H1 (cell line): ENCODE results near the gene CDK8. TPM values are rescaled to one million over a fixed set of nuclear protein-coding genes. Genes with fewer than 3 reads are reported as not detected.

Source experiments
- CTCF ChIA-PET: fragments of 300-600 bp; sonication (Branson Sonifier 250); formaldehyde crosslinking; loops from one replicate; lab custom pipeline; 2021; ENCODE audit not compliant: partially characterized antibody; lab: Charles Lee
- POLR2A ChIA-PET: fragments of 300-600 bp; sonication (Branson Sonifier 250); formaldehyde crosslinking; loops from one replicate; lab custom pipeline; 2021; ENCODE audit warnings: inconsistent platforms; ENCODE audit not compliant: partially characterized antibody; lab: Charles Lee
- DNase-seq, 2 experiments: peaks; one replicate each; pipeline versions ENCODE4 v3.0.0 to v3.0.0-alpha.2; 2010 to 2022; ENCODE audit warnings: low spot score in 2 of 2, low read depth in 1 of 2, mixed read lengths in 1 of 2
- FAIRE-seq: peaks from 2 replicates; lab custom pipeline; 2011; peaks lifted over from hg19 to GRCh38; lab: Jason Lieb, UNC
- H2AFZ ChIP-seq: 2 replicates; pipeline ENCODE4 v1.8.1; 2012; ENCODE audit warnings: low read length, inconsistent platforms
- H2AK5ac ChIP-seq: 2 replicates; pipeline ENCODE4 v1.6.1; 2013; ENCODE audit warnings: low read depth, low read length
- H2BK120ac ChIP-seq: replicated peaks from 2 replicates; pipeline ENCODE3; 2013; ENCODE audit warnings: low read depth, low read length, inconsistent platforms
- H2BK12ac ChIP-seq: 2 replicates; pipeline ENCODE4 v1.6.1; 2013; ENCODE audit warnings: low read depth, low read length
- H2BK15ac ChIP-seq: 2 replicates; pipeline ENCODE4 v1.6.1; 2013; ENCODE audit warnings: low read length
- H2BK20ac ChIP-seq: 2 replicates; pipeline ENCODE4 v1.6.1; 2013; ENCODE audit warnings: low read length
- H2BK5ac ChIP-seq: 2 replicates; pipeline ENCODE4 v1.6.1; 2013; ENCODE audit warnings: low read depth, low read length
- H3K14ac ChIP-seq: 2 replicates; pipeline ENCODE4 v1.6.1; 2013; ENCODE audit warnings: inconsistent platforms; ENCODE audit not compliant: insufficient read length
- H3K18ac ChIP-seq: 2 replicates; pipeline ENCODE4 v1.6.1; 2013; ENCODE audit warnings: low read length; ENCODE audit errors: extremely low read depth
- H3K23ac ChIP-seq: 2 replicates; pipeline ENCODE4 v1.6.1; 2013; ENCODE audit warnings: inconsistent platforms; ENCODE audit not compliant: insufficient read length
- H3K23me2 ChIP-seq: 2 replicates; pipeline ENCODE4 v1.6.1; 2013; ENCODE audit warnings: low read depth, low read length
- H3K27ac ChIP-seq: 2 replicates; pipeline ENCODE4 v1.6.1; 2011; ENCODE audit warnings: low read depth, low read length, inconsistent platforms
- H3K27me3 ChIP-seq, 4 experiments: replicated peaks in 1 of 4; 1 replicate in 1 of 4; 2 replicates in 3 of 4; pipeline versions ENCODE4 v1.6.1 to v1.8.1; 2011 to 2013; ENCODE audit warnings: low read length in 3 of 4, mild to moderate bottlenecking in 3 of 4, inconsistent platforms in 2 of 4, mixed read lengths in 2 of 4, moderate library complexity in 1 of 4; ENCODE audit not compliant: control insufficient read depth in 3 of 4, insufficient read depth in 3 of 4; ENCODE audit errors: extremely low read depth in 1 of 4
- H3K36me3 ChIP-seq, 4 experiments: 2 replicates each; pipeline versions ENCODE4 v1.6.1 to v1.8.1; 2011 to 2013; ENCODE audit warnings: mild to moderate bottlenecking in 4 of 4, low read length in 3 of 4, moderate library complexity in 2 of 4, control low read depth in 1 of 4, inconsistent platforms in 1 of 4; ENCODE audit not compliant: insufficient read depth in 4 of 4, control insufficient read depth in 2 of 4
- H3K4ac ChIP-seq: replicated peaks from 2 replicates; pipeline ENCODE3; 2013; ENCODE audit warnings: low read length, low read depth, mixed read lengths, inconsistent platforms; ENCODE audit not compliant: insufficient read length
- H3K4me1 ChIP-seq, 4 experiments: replicated peaks in 1 of 4; 1 replicate in 1 of 4; 2 replicates in 3 of 4; pipeline versions ENCODE4 v1.6.1 to v1.8.1; 2011 to 2013; ENCODE audit warnings: low read length in 3 of 4, inconsistent platforms in 2 of 4, mixed read lengths in 1 of 4; ENCODE audit not compliant: insufficient read depth in 4 of 4, control insufficient read depth in 3 of 4
- H3K4me2 ChIP-seq, 2 experiments: 2 replicates each; pipeline versions ENCODE4 v1.6.1 to v1.8.1; 2011 to 2013; ENCODE audit warnings: low read depth in 2 of 2, low read length in 2 of 2, control low read depth in 1 of 2, inconsistent platforms in 1 of 2, mild to moderate bottlenecking in 1 of 2; ENCODE audit not compliant: insufficient read depth in 1 of 2
- H3K4me3 ChIP-seq, 4 experiments: fragments of 200-600, 300-600 bp in 1 of 4; sonication (generic), shearing (Covaris generic), sonication (Bioruptor Twin) in 1 of 4; 2 replicates each; pipeline versions ENCODE4 v1.5.1 to v1.8.1; 2011 to 2016; ENCODE audit warnings: low read length in 4 of 4, low read depth in 3 of 4, control low read depth in 2 of 4, inconsistent platforms in 2 of 4, mild to moderate bottlenecking in 2 of 4, mixed read lengths in 1 of 4, moderate library complexity in 1 of 4; ENCODE audit not compliant: insufficient read depth in 2 of 4; ENCODE audit errors: extremely low read depth in 1 of 4
- H3K56ac ChIP-seq: replicated peaks from 2 replicates; pipeline ENCODE3; 2013; ENCODE audit warnings: low read depth, mild to moderate bottlenecking, mixed read lengths, low read length, inconsistent platforms; ENCODE audit not compliant: insufficient read length
- H3K79me1 ChIP-seq: 2 replicates; pipeline ENCODE4 v1.6.1; 2013; ENCODE audit warnings: low read depth, low read length, control low read depth
- H3K79me2 ChIP-seq, 2 experiments: 2 replicates each; pipeline versions ENCODE4 v1.6.1 to v1.8.1; 2012 to 2013; ENCODE audit warnings: low read length in 2 of 2, mild to moderate bottlenecking in 2 of 2, inconsistent platforms in 1 of 2; ENCODE audit not compliant: insufficient read depth in 2 of 2, control insufficient read depth in 1 of 2
- H3K9ac ChIP-seq, 4 experiments: replicated peaks in 1 of 4; 1 replicate in 1 of 4; 2 replicates in 3 of 4; pipeline versions ENCODE4 v1.6.1 to v1.8.1; 2011 to 2013; ENCODE audit warnings: low read depth in 3 of 4, low read length in 3 of 4, control low read depth in 2 of 4, mild to moderate bottlenecking in 2 of 4, moderate library complexity in 2 of 4, inconsistent platforms in 1 of 4; ENCODE audit errors: extremely low read depth in 1 of 4
- H3K9me3 ChIP-seq, 2 experiments: 2 replicates each; pipeline versions ENCODE4 v1.6.1 to v1.8.1; 2012 to 2013; ENCODE audit warnings: mild to moderate bottlenecking in 2 of 2, moderate library complexity in 2 of 2, control low read depth in 1 of 2, inconsistent platforms in 1 of 2, low read depth in 1 of 2, low read length in 1 of 2, mixed read lengths in 1 of 2; ENCODE audit not compliant: insufficient read depth in 2 of 2
- H4K20me1 ChIP-seq, 2 experiments: replicated peaks in 1 of 2; 2 replicates each; pipeline versions ENCODE3 to v1.8.1; 2011 to 2013; ENCODE audit warnings: inconsistent platforms in 2 of 2, low read length in 2 of 2, mild to moderate bottlenecking in 1 of 2; ENCODE audit not compliant: insufficient read depth in 2 of 2, control insufficient read depth in 1 of 2
- H4K5ac ChIP-seq: 2 replicates; pipeline ENCODE4 v1.6.1; 2013; ENCODE audit warnings: low read length, low read depth, mixed read lengths, inconsistent platforms; ENCODE audit not compliant: insufficient read length
- H4K8ac ChIP-seq: 2 replicates; pipeline ENCODE4 v1.8.0; 2013; ENCODE audit warnings: mild to moderate bottlenecking, moderate library complexity, low read length, inconsistent platforms; ENCODE audit not compliant: insufficient read depth; ENCODE audit errors: extremely low read depth
- H4K91ac ChIP-seq: replicated peaks from 2 replicates; pipeline ENCODE3; 2013; ENCODE audit warnings: low read length, mixed read lengths, inconsistent platforms; ENCODE audit not compliant: insufficient read length
- ATF2 ChIP-seq: IDR thresholded peaks from 2 replicates; pipeline ENCODE4 v1.6.1; 2012; ENCODE audit warnings: low read length, inconsistent platforms
- CEBPB ChIP-seq: IDR thresholded peaks from 2 replicates; pipeline ENCODE4 v1.6.1; 2012; ENCODE audit warnings: low read depth, low read length
- CHD1 ChIP-seq: IDR thresholded peaks from 2 replicates; pipeline ENCODE4 v1.6.1; 2012; ENCODE audit warnings: low read depth, low read length, improper control_type of control experiment
- EZH2 ChIP-seq: fragments of 200-600 bp; sonication (generic); IDR thresholded peaks from 2 replicates; pipeline ENCODE4 v1.7.1; 2012; ENCODE audit warnings: low read depth, mild to moderate bottlenecking, moderate library complexity, low read length, inconsistent platforms; ENCODE audit not compliant: severe bottlenecking
- FOSL1 ChIP-seq: IDR thresholded peaks from 2 replicates; pipeline ENCODE4 v1.6.1; 2011; ENCODE audit warnings: mild to moderate bottlenecking, low read depth, low read length, moderate library complexity; ENCODE audit not compliant: insufficient read depth
- PHF8 ChIP-seq: fragments of 200-600 bp; sonication (generic); conservative IDR thresholded peaks from 2 replicates; pipeline ENCODE4 v1.7.1; 2012; ENCODE audit warnings: low read depth, mild to moderate bottlenecking, inconsistent platforms, low read length, moderate library complexity
- RBBP5 ChIP-seq: IDR thresholded peaks from 2 replicates; pipeline ENCODE4 v1.7.1; 2012; ENCODE audit warnings: low read depth, mild to moderate bottlenecking, inconsistent platforms, low read length, moderate library complexity, borderline replicate concordance
- RXRA ChIP-seq: IDR thresholded peaks from 2 replicates; pipeline ENCODE4 v1.6.1; 2011; ENCODE audit warnings: low read depth, mild to moderate bottlenecking, low read length, moderate library complexity; ENCODE audit not compliant: insufficient read depth
- SP2 ChIP-seq: IDR thresholded peaks from 2 replicates; pipeline ENCODE4 v1.6.1; 2012; ENCODE audit warnings: mild to moderate bottlenecking, low read length, inconsistent platforms
- SP4 ChIP-seq: IDR thresholded peaks from 2 replicates; pipeline ENCODE4 v1.6.1; 2012; ENCODE audit warnings: low read length, inconsistent platforms
- SUZ12 ChIP-seq: fragments of 200-600 bp; sonication (generic); IDR thresholded peaks from 2 replicates; pipeline ENCODE4 v1.6.1; 2012; ENCODE audit warnings: mild to moderate bottlenecking, inconsistent platforms, low read length, moderate library complexity, mixed read lengths
- TEAD4 ChIP-seq: IDR thresholded peaks from 2 replicates; pipeline ENCODE4 v1.6.1; 2012; ENCODE audit warnings: low read depth, low read length, inconsistent platforms, mixed read lengths
- WGBS, 2 experiments: shearing (Covaris generic) in 1 of 2; methylation state at CpG; one replicate each; pipeline versions ENCODE4 v1.1.6 to v1.1.7; 2013 to 2015; ENCODE audit warnings: low lambda C conversion rate in 2 of 2, mixed read lengths in 2 of 2, inconsistent platforms in 1 of 2, low coverage in 1 of 2, missing lambda C conversion rate in 1 of 2; ENCODE audit not compliant: insufficient replicate concordance in 2 of 2, insufficient coverage in 1 of 2, insufficient read length in 1 of 2; ENCODE audit errors: extremely low coverage in 1 of 2, missing lambda C conversion rate in 1 of 2; 5-methylcytosine and 5-hydroxymethylcytosine counted together
- polyA plus RNA-seq, 7 experiments: library from polyadenylated mRNA; depleted of rRNA in 3 of 7; stranded (reverse) in 5 of 7; unstranded in 2 of 7; fragments of >200 nt in 5 of 7; fragments of 200-250 nt in 2 of 7; gene quantifications; 1 replicate in 5 of 7; 2 replicates in 1 of 7; 4 replicates in 1 of 7; pipeline versions ENCODE4 v1.2.1 to v1.2.3, GENCODE V29; 2011 to 2013; ENCODE audit warnings: missing spikeins in 2 of 7, mixed read lengths in 2 of 7
- total RNA-seq: library from RNA; stranded (reverse); fragmentation: NEBNext Ultra II Directional; extraction: Animal tissue kit (Norgen Biotek cat#: 25700); gene quantifications from 2 replicates; pipeline ENCODE4 v1.2.1, GENCODE V29; 2021

Gene CDK8
- total and polyA plus RNA-seq, 2 of the 8 experiments (the other 6 are each of a cell fraction or from before 2014, with no cell fraction given) = 22.1 to 25.6 TPM

GRCh38 chr13:26344980-26345379, 91.1 kb downstream of the CDK8 start:
- Histone ChIP-seq H3K23me2 (no peaks in the 10 kb centered on the region), H3K27me3 (no peaks in the 10 kb centered on the region), H4K20me1 (peaks cover 0 to 5% of the 10 kb centered on the region in 2 experiments), H4K8ac (no peak overlapping the region), H3K23ac (no peak overlapping the region), H3K36me3 (no peaks in the 10 kb centered on the region), H2BK5ac (no peak overlapping the region), H2AFZ (no peak overlapping the region), H3K9me3 (no peaks in the 10 kb centered on the region), H4K5ac (no peak overlapping the region), H3K18ac (no peak overlapping the region), H3K56ac (no peak overlapping the region), H2BK20ac (no peak overlapping the region), H3K9ac (no peak overlapping the region), H2BK120ac (no peak overlapping the region), H4K91ac (no peak overlapping the region), H3K4me3 (no peak overlapping the region), H2BK12ac (no peak overlapping the region), H3K4me1 (peaks cover 0 to 2% (median 0%) of the 10 kb centered on the region in 4 experiments; a peak in 2 of 7 replicates), H3K4me2 (no peak overlapping the region), H3K14ac (no peak overlapping the region), H3K4ac (no peak overlapping the region), H3K79me1 (no peaks in the 10 kb centered on the region; the same call in 1 of the 2 replicates), H3K79me2 (no peaks in the 10 kb centered on the region; a peak in 1 of 4 replicates), H3K27ac (no peak overlapping the region), H2BK15ac (no peak overlapping the region), H2AK5ac (no peak overlapping the region)
- ChIA-PET POLR2A (no interaction called here), CTCF (interaction anchor here (0.6 kb wide), 2 partner anchors 56 to 778 kb away, joined by 3 read pairs; no protein-coding TSS in a partner anchor)
- no peak for FAIRE-seq
- WGBS, 2 experiments = 94% methylated on average over 4 of the region's 4 CpGs; no CpG with 5 or more reads in 1 of the 2 experiments
- no peak for DNase-seq
- TF ChIP-seq SP2 (no peak), ATF2 (no peak), TEAD4 (no peak), CEBPB (no peak), FOSL1 (no peak), PHF8 (no peak), SUZ12 (no peak), EZH2 (no peak), RXRA (no peak), SP4 (no peak), CHD1 (no peak), RBBP5 (no peak)
